ENCODE results near the gene NUBPL.

GRCh38 chr14:31578792-31579501 is 17.7 kb downstream of the NUBPL start:
- no peak for TF ChIP-seq POLR2A (IDR thresholded peaks at IDR 0.05; ENCODE audit: low read length)
- TF ChIP-seq GATA1 (IDR thresholded peaks at IDR 0.05; ENCODE audit: low read depth, low read length), result no peak
